Measurements from ENCODE around the gene SLC46A1. TPM values are rescaled to one million over a fixed set of nuclear protein-coding genes. Genes with fewer than 3 reads are reported as not detected.

Gene SLC46A1
- polyA plus RNA-seq, 4 donors = 11.0 to 147 (median 60.8) TPM

DNA sequence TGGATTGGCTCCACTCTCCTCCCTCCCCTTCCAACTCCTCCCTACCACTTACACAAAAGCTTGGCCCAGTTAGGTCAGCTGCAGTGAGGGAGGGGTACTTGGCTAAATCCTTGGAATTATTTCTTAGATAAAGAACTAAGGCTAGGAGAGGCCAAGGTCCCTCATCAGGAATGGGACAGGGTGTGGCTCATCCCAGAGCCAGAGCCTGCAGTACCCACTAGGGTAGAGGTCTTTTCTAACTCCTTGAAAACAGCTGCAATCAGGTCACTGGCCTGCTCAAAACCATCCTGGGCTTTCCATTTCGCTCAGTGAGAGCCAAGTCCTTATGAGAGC lies 1.9 kb upstream of the SLC46A1 start:
- DNase-seq = peak; percentile 43 to 82
- Histone ChIP-seq H3K9me3 (ENCODE audit: control insufficient read depth in 2 of 2, insufficient read depth in 1 of 2, low read depth in 1 of 2, low read length in 1 of 2) (no peaks in the 10 kb centered on the region), H3K27me3 (ENCODE audit: control insufficient read depth in 3 of 3, insufficient read depth in 3 of 3, low read length in 3 of 3) (no peaks in the 10 kb centered on the region), H3K4me1 (ENCODE audit: control insufficient read depth in 3 of 3, insufficient read depth in 2 of 3, low read depth in 1 of 3, low read length in 2 of 3) (peaks cover 0 to 45% (median 3%) of the 10 kb centered on the region in 3 donors), H3K27ac (ENCODE audit: low read depth in 1 of 3, low read length in 2 of 3) (peak overlapping the region in 2 of 3 donors; percentile 39 to 79), H3K36me3 (ENCODE audit: control insufficient read depth in 3 of 3, insufficient read depth in 2 of 3, low read depth in 1 of 3, low read length in 3 of 3) (peaks cover 0 to 19% (median 0%) of the 10 kb centered on the region in 3 donors), H3K4me3 (ENCODE audit: low read depth in 1 of 3, low read length in 3 of 3) (no peak overlapping the region)
- FAIRE-seq = no peak
- WGBS, 3 donors = 75 to 93% (median 88%) methylated on average over 1 of the region's 1 CpG

GRCh38 chr17:28407130-28407973 lies 1.3 kb upstream of the SLC46A1 start:
- FAIRE-seq = no peak
- H3K4me3 ChIP-seq (ENCODE audit: low read depth in 1 of 3, low read length in 3 of 3) = no peak overlapping the region
- H3K27ac ChIP-seq (ENCODE audit: low read depth in 1 of 3, low read length in 2 of 3) = peak overlapping the region in 2 of 3 donors; percentile 39 to 79
- H3K4me1 ChIP-seq (ENCODE audit: control insufficient read depth in 3 of 3, insufficient read depth in 2 of 3, low read depth in 1 of 3, low read length in 2 of 3) = peaks cover 0 to 45% (median 3%) of the 10 kb centered on the region in 3 donors
- no peaks in the 10 kb centered on the region for H3K27me3 ChIP-seq (ENCODE audit: control insufficient read depth in 3 of 3, insufficient read depth in 3 of 3, low read length in 3 of 3)
- WGBS, 3 donors = 73 to 85% (median 77%) methylated on average over 5 of the region's 5 CpGs
- peaks cover 0 to 24% (median 0%) of the 10 kb centered on the region in 3 donors for H3K36me3 ChIP-seq (ENCODE audit: control insufficient read depth in 3 of 3, insufficient read depth in 2 of 3, low read depth in 1 of 3, low read length in 3 of 3)
- DNase-seq = peak in 1 of 2 donors; percentile 56
- H3K9me3 ChIP-seq (ENCODE audit: control insufficient read depth in 2 of 2, insufficient read depth in 1 of 2, low read depth in 1 of 2, low read length in 1 of 2) = no peaks in the 10 kb centered on the region

- no peaks in the 10 kb centered on the region for H3K9me3 ChIP-seq (ENCODE audit: control insufficient read depth in 2 of 2, insufficient read depth in 1 of 2, low read depth in 1 of 2, low read length in 1 of 2)
- FAIRE-seq = no peak
- WGBS, 3 donors = 14 to 25% (median 16%) methylated on average over 9 of the region's 9 CpGs
- peak overlapping the region in 2 of 3 donors; percentile 79 to 89 for H3K27ac ChIP-seq (ENCODE audit: low read depth in 1 of 3, low read length in 2 of 3)
- no peak for DNase-seq
- H3K27me3 ChIP-seq (ENCODE audit: control insufficient read depth in 3 of 3, insufficient read depth in 3 of 3, low read length in 3 of 3) = no peaks in the 10 kb centered on the region
- H3K4me1 ChIP-seq (ENCODE audit: control insufficient read depth in 3 of 3, insufficient read depth in 2 of 3, low read depth in 1 of 3, low read length in 2 of 3) = peaks cover 0 to 45% (median 3%) of the 10 kb centered on the region in 3 donors
- peak overlapping the region in 2 of 3 donors; percentile 71 to 80 for H3K4me3 ChIP-seq (ENCODE audit: low read depth in 1 of 3, low read length in 3 of 3)
- H3K36me3 ChIP-seq (ENCODE audit: control insufficient read depth in 3 of 3, insufficient read depth in 2 of 3, low read depth in 1 of 3, low read length in 3 of 3) = peaks cover 0 to 32% (median 0%) of the 10 kb centered on the region in 3 donors
Observed at GRCh38 chr17:28406473-28406814, 432 bp upstream of the SLC46A1 start.

- WGBS, 3 donors = 23 to 51% (median 39%) methylated on average over 33 of the region's 33 CpGs
- H3K27ac ChIP-seq (ENCODE audit: low read depth in 1 of 3, low read length in 2 of 3) = peak overlapping the region in 2 of 3 donors; percentile 79 to 89
- H3K36me3 ChIP-seq (ENCODE audit: control insufficient read depth in 3 of 3, insufficient read depth in 2 of 3, low read depth in 1 of 3, low read length in 3 of 3) = peaks cover 0 to 40% (median 5%) of the 10 kb centered on the region in 3 donors
- H3K27me3 ChIP-seq (ENCODE audit: control insufficient read depth in 3 of 3, insufficient read depth in 3 of 3, low read length in 3 of 3) = no peaks in the 10 kb centered on the region
- H3K4me3 ChIP-seq (ENCODE audit: low read depth in 1 of 3, low read length in 3 of 3) = peak overlapping the region in 2 of 3 donors; percentile 71 to 80
- peaks cover 0 to 45% (median 3%) of the 10 kb centered on the region in 3 donors for H3K4me1 ChIP-seq (ENCODE audit: control insufficient read depth in 3 of 3, insufficient read depth in 2 of 3, low read depth in 1 of 3, low read length in 2 of 3)
- DNase-seq (peak; percentile 57 to 79), FAIRE-seq (no peak)
- no peaks in the 10 kb centered on the region for H3K9me3 ChIP-seq (ENCODE audit: control insufficient read depth in 2 of 2, insufficient read depth in 1 of 2, low read depth in 1 of 2, low read length in 1 of 2)
Observed at GRCh38 chr17:28404812-28405570, 1.0 kb downstream of the SLC46A1 start.

GRCh38 chr17:28404461-28404811 lies 1.6 kb downstream of the SLC46A1 start:
- Histone ChIP-seq H3K4me3 (ENCODE audit: low read depth in 1 of 3, low read length in 3 of 3) (peak overlapping the region in 2 of 3 donors; percentile 71 to 80), H3K4me1 (ENCODE audit: control insufficient read depth in 3 of 3, insufficient read depth in 2 of 3, low read depth in 1 of 3, low read length in 2 of 3) (peaks cover 0 to 47% (median 3%) of the 10 kb centered on the region in 3 donors), H3K9me3 (ENCODE audit: control insufficient read depth in 2 of 2, insufficient read depth in 1 of 2, low read depth in 1 of 2, low read length in 1 of 2) (no peaks in the 10 kb centered on the region), H3K36me3 (ENCODE audit: control insufficient read depth in 3 of 3, insufficient read depth in 2 of 3, low read depth in 1 of 3, low read length in 3 of 3) (peaks cover 0 to 46% (median 5%) of the 10 kb centered on the region in 3 donors), H3K27ac (ENCODE audit: low read depth in 1 of 3, low read length in 2 of 3) (peak overlapping the region in 2 of 3 donors; percentile 77 to 79), H3K27me3 (ENCODE audit: control insufficient read depth in 3 of 3, insufficient read depth in 3 of 3, low read length in 3 of 3) (no peaks in the 10 kb centered on the region)
- 59 to 87% (median 59%) methylated on average over 5 of the region's 5 CpGs for WGBS, 3 donors
- no peak for DNase-seq
- no peak for FAIRE-seq

GRCh38 chr17:28404007-28404406 lies 2.0 kb downstream of the SLC46A1 start:
- Histone ChIP-seq H3K27ac (ENCODE audit: low read depth in 1 of 3, low read length in 2 of 3) (peak overlapping the region in 2 of 3 donors; percentile 28 to 79), H3K36me3 (ENCODE audit: control insufficient read depth in 3 of 3, insufficient read depth in 2 of 3, low read depth in 1 of 3, low read length in 3 of 3) (peaks cover 2 to 50% (median 5%) of the 10 kb centered on the region in 3 donors), H3K4me1 (ENCODE audit: control insufficient read depth in 3 of 3, insufficient read depth in 2 of 3, low read depth in 1 of 3, low read length in 2 of 3) (peaks cover 0 to 51% (median 3%) of the 10 kb centered on the region in 3 donors), H3K9me3 (ENCODE audit: control insufficient read depth in 2 of 2, insufficient read depth in 1 of 2, low read depth in 1 of 2, low read length in 1 of 2) (no peaks in the 10 kb centered on the region), H3K4me3 (ENCODE audit: low read depth in 1 of 3, low read length in 3 of 3) (peak overlapping the region in 2 of 3 donors; percentile 71 to 80), H3K27me3 (ENCODE audit: control insufficient read depth in 3 of 3, insufficient read depth in 3 of 3, low read length in 3 of 3) (no peaks in the 10 kb centered on the region)
- 23 to 53% (median 32%) methylated on average over 2 of the region's 2 CpGs for WGBS, 3 donors
- FAIRE-seq = no peak
- peak; percentile 50 to 76 for DNase-seq

GRCh38 chr17:28402844-28403243 lies 3.2 kb downstream of the SLC46A1 start:
- 66 to 87% (median 78%) methylated on average over 6 of the region's 6 CpGs for WGBS, 3 donors
- DNase-seq (no peak), FAIRE-seq (no peak)
- Histone ChIP-seq H3K4me3 (ENCODE audit: low read depth in 1 of 3, low read length in 3 of 3) (peak overlapping the region in 1 of 3 donors; percentile 80), H3K4me1 (ENCODE audit: control insufficient read depth in 3 of 3, insufficient read depth in 2 of 3, low read depth in 1 of 3, low read length in 2 of 3) (peaks cover 0 to 52% (median 3%) of the 10 kb centered on the region in 3 donors), H3K27ac (ENCODE audit: low read depth in 1 of 3, low read length in 2 of 3) (peak overlapping the region in 1 of 3 donors; percentile 9), H3K36me3 (ENCODE audit: control insufficient read depth in 3 of 3, insufficient read depth in 2 of 3, low read depth in 1 of 3, low read length in 3 of 3) (peaks cover 2 to 62% (median 5%) of the 10 kb centered on the region in 3 donors), H3K9me3 (ENCODE audit: control insufficient read depth in 2 of 2, insufficient read depth in 1 of 2, low read depth in 1 of 2, low read length in 1 of 2) (no peaks in the 10 kb centered on the region), H3K27me3 (ENCODE audit: control insufficient read depth in 3 of 3, insufficient read depth in 3 of 3, low read length in 3 of 3) (no peaks in the 10 kb centered on the region)

GRCh38 chr17:28402224-28402630 lies 3.8 kb downstream of the SLC46A1 start:
- WGBS, 3 donors = 34 to 45% (median 43%) methylated on average over 3 of the region's 3 CpGs
- FAIRE-seq (no peak), DNase-seq (no peak)
- peaks cover 2 to 68% (median 5%) of the 10 kb centered on the region in 3 donors for H3K36me3 ChIP-seq (ENCODE audit: control insufficient read depth in 3 of 3, insufficient read depth in 2 of 3, low read depth in 1 of 3, low read length in 3 of 3)
- no peak overlapping the region for H3K4me3 ChIP-seq (ENCODE audit: low read depth in 1 of 3, low read length in 3 of 3)
- H3K27me3 ChIP-seq (ENCODE audit: control insufficient read depth in 3 of 3, insufficient read depth in 3 of 3, low read length in 3 of 3) = no peaks in the 10 kb centered on the region
- H3K9me3 ChIP-seq (ENCODE audit: control insufficient read depth in 2 of 2, insufficient read depth in 1 of 2, low read depth in 1 of 2, low read length in 1 of 2) = no peaks in the 10 kb centered on the region
- peaks cover 0 to 52% (median 3%) of the 10 kb centered on the region in 3 donors for H3K4me1 ChIP-seq (ENCODE audit: control insufficient read depth in 3 of 3, insufficient read depth in 2 of 3, low read depth in 1 of 3, low read length in 2 of 3)
- H3K27ac ChIP-seq (ENCODE audit: low read depth in 1 of 3, low read length in 2 of 3) = no peak overlapping the region
